CD4-positive, alpha-beta memory T cell (primary cell): Measurements from ENCODE around the gene DYSF. TPM values are rescaled to one million over a fixed set of nuclear protein-coding genes. Genes with fewer than 3 reads are reported as not detected.

ENCODE experiments used
- CTCF ChIA-PET: fragments of 350-600 bp; sonication (Branson Sonifier 250); formaldehyde crosslinking; loops from one replicate; lab custom pipeline; 2021; ENCODE audit warnings: inconsistent platforms; ENCODE audit not compliant: partially characterized antibody; lab: Charles Lee
- POLR2A ChIA-PET: fragments of 350-600 bp; sonication (Branson Sonifier 250); formaldehyde crosslinking; loops from one replicate; lab custom pipeline; 2021; ENCODE audit not compliant: partially characterized antibody; lab: Charles Lee
- DNase-seq, 5 donors: peaks; one replicate each; pipeline versions ENCODE4 v3.0.0 to v3.0.0-alpha.2; 2020 to 2022; ENCODE audit warnings: mixed read lengths in 1 of 5
- H3K27ac ChIP-seq: one replicate; pipeline ENCODE4 v1.7.0; 2013; ENCODE audit warnings: low read depth, low read length
- H3K27me3 ChIP-seq: 2 replicates; pipeline ENCODE4 v1.7.0; 2013; ENCODE audit warnings: mild to moderate bottlenecking, low read length, moderate library complexity; ENCODE audit not compliant: insufficient read depth
- H3K36me3 ChIP-seq: 2 replicates; pipeline ENCODE4 v1.7.0; 2013; ENCODE audit warnings: mild to moderate bottlenecking, low read length, moderate library complexity; ENCODE audit not compliant: insufficient read depth
- H3K4me1 ChIP-seq: 2 replicates; pipeline ENCODE4 v1.7.0; 2013; ENCODE audit warnings: mild to moderate bottlenecking, low read length, moderate library complexity; ENCODE audit not compliant: insufficient read depth
- H3K4me3 ChIP-seq, 2 donors: one replicate each; pipeline ENCODE4 v1.7.0; 2013; ENCODE audit warnings: low read length in 2 of 2, mild to moderate bottlenecking in 1 of 2
- H3K9me3 ChIP-seq, 2 donors: one replicate each; pipeline ENCODE4 v1.7.0; 2013; ENCODE audit warnings: low read length in 2 of 2, control low read depth in 1 of 2; ENCODE audit not compliant: control insufficient read depth in 1 of 2
- H3K27ac Mint-ChIP-seq, 7 donors: one replicate each; pipeline ENCODE4 v1.8.0; 2020 to 2021; ENCODE audit warnings: mixed read lengths in 7 of 7, mild to moderate bottlenecking in 6 of 7, inconsistent platforms in 3 of 7, moderate library complexity in 3 of 7
- H3K27me3 Mint-ChIP-seq, 2 donors: one replicate each; pipeline ENCODE4 v1.8.0; 2020 to 2021; ENCODE audit warnings: mixed read lengths in 2 of 2
- H3K36me3 Mint-ChIP-seq, 2 donors: one replicate each; pipeline ENCODE4 v1.8.0; 2020 to 2021; ENCODE audit warnings: mixed read lengths in 2 of 2, inconsistent platforms in 1 of 2, mild to moderate bottlenecking in 1 of 2
- H3K4me1 Mint-ChIP-seq, 4 donors: one replicate each; pipeline ENCODE4 v1.8.0; 2020 to 2021; ENCODE audit warnings: mixed read lengths in 4 of 4, mild to moderate bottlenecking in 1 of 4
- H3K4me3 Mint-ChIP-seq, 8 donors: one replicate each; pipeline ENCODE4 v1.8.0; 2020 to 2021; ENCODE audit warnings: mixed read lengths in 8 of 8, mild to moderate bottlenecking in 7 of 8, moderate library complexity in 6 of 8, inconsistent platforms in 3 of 8
- H3K9me3 Mint-ChIP-seq, 8 donors: one replicate each; pipeline ENCODE4 v1.8.0; 2020 to 2021; ENCODE audit warnings: mixed read lengths in 8 of 8, mild to moderate bottlenecking in 5 of 8, inconsistent platforms in 3 of 8, moderate library complexity in 1 of 8
- intact Hi-C: fragments of 100-400 bp; cut with micrococcal nuclease; formaldehyde crosslinking; loops from one replicate; pipeline ENCODE4 v1.15.1; 2023
- polyA plus RNA-seq, 2 donors: library from polyadenylated mRNA; unstranded; fragments of 300-500 nt; fragmentation: Illumina TruSeq; gene quantifications; one replicate each; pipeline ENCODE4 v1.2.3, GENCODE V29; 2021
- total RNA-seq, 2 experiments: library from RNA; stranded (reverse); gene quantifications; one replicate each; pipeline ENCODE4 v1.2.3, GENCODE V29; 2021

The DYSF gene
- total and polyA plus RNA-seq, 4 experiments from 2014 or later, result 0.28 to 0.49 TPM; not detected in 2

DNA sequence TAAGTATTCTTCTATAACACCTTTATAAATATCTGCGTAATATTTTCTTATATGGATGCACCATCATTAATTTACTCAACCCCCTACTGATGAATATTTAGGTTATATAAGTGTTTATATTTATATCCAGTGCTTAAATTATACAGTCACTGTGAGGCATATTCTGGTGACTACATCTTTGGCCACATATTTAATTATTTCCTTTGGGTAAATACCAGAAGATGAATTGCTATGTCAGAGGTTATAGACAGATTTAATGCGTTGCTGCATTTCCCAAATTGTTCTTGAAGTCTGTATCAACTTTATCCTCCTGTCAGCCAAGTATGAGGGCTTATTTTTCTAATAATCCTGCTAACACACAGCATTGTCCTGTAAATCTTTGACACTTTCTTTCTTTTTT is 18.7 kb downstream of the DYSF start:
- no peak overlapping the region for H3K27ac Mint-ChIP-seq
- no peak overlapping the region for H3K4me3 Mint-ChIP-seq
- no peaks in the 10 kb centered on the region for H3K9me3 Mint-ChIP-seq
- Histone ChIP-seq H3K36me3 (no peaks in the 10 kb centered on the region), H3K27me3 (no peaks in the 10 kb centered on the region), H3K4me1 (peaks cover 3% of the 10 kb centered on the region), H3K9me3 (no peaks in the 10 kb centered on the region), H3K4me3 (no peak overlapping the region), H3K27ac (no peak overlapping the region)
- intact Hi-C loops, result no loop called here
- no peaks in the 10 kb centered on the region for H3K36me3 Mint-ChIP-seq
- no peak for DNase-seq
- peaks cover 15 to 28% of the 10 kb centered on the region in 2 donors for H3K27me3 Mint-ChIP-seq
- H3K4me1 Mint-ChIP-seq, result peaks cover 2 to 7% (median 4%) of the 10 kb centered on the region in 4 donors
- CTCF ChIA-PET, result no interaction called here
- POLR2A ChIA-PET, result no interaction called here

GRCh38 chr2:71473346-71474031 is 20.1 kb downstream of the DYSF start:
- H3K4me1 ChIP-seq, result no peaks in the 10 kb centered on the region
- Mint-ChIP-seq H3K27ac (no peak overlapping the region), H3K27me3 (peaks cover 11 to 22% of the 10 kb centered on the region in 2 donors), H3K4me3 (no peak overlapping the region), H3K9me3 (no peaks in the 10 kb centered on the region), H3K4me1 (no peaks in the 10 kb centered on the region), H3K36me3 (no peaks in the 10 kb centered on the region)
- no peaks in the 10 kb centered on the region for H3K9me3 ChIP-seq
- H3K27ac ChIP-seq, result no peak overlapping the region
- no peak overlapping the region for H3K4me3 ChIP-seq
- ChIA-PET CTCF (no interaction called here), POLR2A (no interaction called here)
- no peaks in the 10 kb centered on the region for H3K36me3 ChIP-seq
- no peaks in the 10 kb centered on the region for H3K27me3 ChIP-seq
- DNase-seq, result no peak
- intact Hi-C loops, result no loop called here

DNA sequence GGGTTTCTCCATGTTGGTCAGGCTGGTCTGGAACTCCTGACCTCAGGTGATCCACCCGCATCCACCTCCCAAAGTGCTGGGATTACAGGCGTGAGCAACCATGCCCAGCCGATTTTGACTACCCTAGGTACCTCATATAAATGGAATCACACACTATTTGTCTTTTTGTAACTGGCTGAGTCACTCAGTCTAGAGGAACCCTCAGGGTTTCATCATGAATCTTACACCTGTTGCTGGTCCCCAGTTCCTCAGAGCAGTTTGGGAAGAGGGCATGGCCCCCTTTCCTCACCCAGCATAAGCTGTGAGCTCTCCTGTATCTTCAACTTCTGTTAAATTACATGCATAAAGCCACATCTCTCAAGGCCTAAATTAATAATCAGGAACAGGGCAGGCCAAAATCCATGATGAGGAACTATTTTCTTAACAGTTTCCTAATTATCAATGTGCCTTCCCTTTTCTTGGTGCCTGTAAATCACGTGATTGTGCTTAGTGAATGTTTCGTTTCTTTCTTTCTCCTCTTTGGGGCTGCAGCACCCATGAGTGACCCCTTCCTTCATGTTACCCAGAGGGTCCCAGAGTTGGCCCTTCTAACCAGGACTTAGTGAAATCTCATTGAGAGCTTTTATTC is 20.9 kb downstream of the DYSF start:
- no peak for DNase-seq
- intact Hi-C loops, result no loop called here
- Mint-ChIP-seq H3K27ac (no peak overlapping the region), H3K4me1 (no peaks in the 10 kb centered on the region), H3K4me3 (no peak overlapping the region), H3K27me3 (peaks cover 8 to 15% of the 10 kb centered on the region in 2 donors), H3K9me3 (no peaks in the 10 kb centered on the region), H3K36me3 (no peaks in the 10 kb centered on the region)
- Histone ChIP-seq H3K27me3 (no peaks in the 10 kb centered on the region), H3K4me1 (no peaks in the 10 kb centered on the region), H3K36me3 (no peaks in the 10 kb centered on the region), H3K9me3 (no peaks in the 10 kb centered on the region), H3K27ac (no peak overlapping the region), H3K4me3 (no peak overlapping the region)
- CTCF ChIA-PET, result no interaction called here
- POLR2A ChIA-PET, result no interaction called here

DNA sequence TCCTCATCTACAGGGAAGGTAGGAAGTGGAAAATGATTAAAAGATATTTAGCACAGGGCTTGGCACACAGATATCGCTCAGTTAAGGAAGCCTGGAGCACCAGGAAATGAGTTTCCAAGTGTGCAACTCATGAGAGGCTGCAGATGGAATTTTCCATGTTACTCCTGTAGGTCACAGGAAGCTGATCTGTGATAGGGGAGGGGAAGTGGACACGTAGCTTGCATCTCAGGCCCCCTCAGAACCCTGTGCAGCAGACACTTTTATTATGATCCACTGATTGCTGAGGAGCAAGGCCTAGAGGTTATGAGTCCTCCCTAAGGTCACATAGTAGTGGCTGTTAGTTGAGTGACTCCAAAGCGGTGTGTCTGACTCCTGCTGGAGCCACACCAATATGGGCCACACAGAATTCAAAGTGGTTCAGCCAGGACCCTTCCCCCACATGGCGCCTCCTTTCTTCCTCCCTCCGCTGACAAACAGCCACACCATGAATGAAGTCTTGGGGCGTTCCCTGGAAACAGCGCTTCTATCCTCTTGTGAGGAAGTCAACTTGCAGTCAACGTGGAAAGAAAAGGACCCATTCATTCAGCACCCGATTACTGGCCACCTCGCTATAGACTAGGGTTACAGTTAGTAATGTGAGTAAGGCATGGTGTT is 21.5 kb downstream of the DYSF start:
- peaks cover 8 to 13% of the 10 kb centered on the region in 2 donors for H3K27me3 Mint-ChIP-seq
- POLR2A ChIA-PET, result no interaction called here
- H3K27ac Mint-ChIP-seq, result no peak overlapping the region
- no peaks in the 10 kb centered on the region for H3K36me3 Mint-ChIP-seq
- no peak for DNase-seq
- H3K4me3 Mint-ChIP-seq, result no peak overlapping the region
- Histone ChIP-seq H3K9me3 (no peaks in the 10 kb centered on the region), H3K4me1 (no peaks in the 10 kb centered on the region), H3K27ac (no peak overlapping the region), H3K27me3 (no peaks in the 10 kb centered on the region), H3K36me3 (no peaks in the 10 kb centered on the region), H3K4me3 (no peak overlapping the region)
- H3K9me3 Mint-ChIP-seq, result no peaks in the 10 kb centered on the region
- H3K4me1 Mint-ChIP-seq, result no peaks in the 10 kb centered on the region
- CTCF ChIA-PET, result no interaction called here
- intact Hi-C loops, result no loop called here

- no peak overlapping the region for H3K27ac Mint-ChIP-seq
- no peaks in the 10 kb centered on the region for H3K36me3 ChIP-seq
- no peak for DNase-seq
- no peaks in the 10 kb centered on the region for H3K9me3 Mint-ChIP-seq
- no peaks in the 10 kb centered on the region for H3K4me1 ChIP-seq
- intact Hi-C loops, result no loop called here
- H3K36me3 Mint-ChIP-seq, result no peaks in the 10 kb centered on the region
- POLR2A ChIA-PET, result no interaction called here
- no peaks in the 10 kb centered on the region for H3K27me3 ChIP-seq
- no peaks in the 10 kb centered on the region for H3K4me1 Mint-ChIP-seq
- H3K27me3 Mint-ChIP-seq, result peaks cover 6 to 13% of the 10 kb centered on the region in 2 donors
- no peak overlapping the region for H3K4me3 Mint-ChIP-seq
- H3K4me3 ChIP-seq, result no peak overlapping the region
- no peaks in the 10 kb centered on the region for H3K9me3 ChIP-seq
- CTCF ChIA-PET, result no interaction called here
- no peak overlapping the region for H3K27ac ChIP-seq
Observed at GRCh38 chr2:71476495-71476894, 23.1 kb downstream of the DYSF start.

DNA sequence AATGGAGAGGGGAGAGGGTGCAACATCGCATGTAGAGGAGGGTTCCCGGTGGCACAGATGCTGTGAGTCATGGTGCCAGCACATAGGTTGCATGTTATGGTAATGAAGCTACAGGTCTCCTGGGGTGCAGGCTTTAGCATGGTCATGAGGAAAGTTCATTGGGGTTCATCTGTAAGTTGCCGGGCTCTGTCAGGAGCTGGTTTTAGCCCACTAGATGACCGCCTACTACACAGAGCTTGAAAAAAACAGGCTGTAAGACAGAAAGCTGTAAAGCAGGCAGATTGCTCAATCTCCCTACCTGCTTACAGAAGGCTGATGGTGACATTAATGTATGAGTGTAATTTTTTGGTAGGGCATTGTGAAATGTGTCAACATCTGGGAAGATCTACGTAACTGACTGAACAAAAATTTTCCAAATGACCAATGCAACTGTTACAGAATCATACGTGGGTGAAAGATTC is 23.9 kb downstream of the DYSF start:
- Histone ChIP-seq H3K4me3 (no peak overlapping the region), H3K36me3 (no peaks in the 10 kb centered on the region), H3K9me3 (no peaks in the 10 kb centered on the region), H3K27ac (no peak overlapping the region), H3K27me3 (no peaks in the 10 kb centered on the region), H3K4me1 (no peaks in the 10 kb centered on the region)
- intact Hi-C loops, result no loop called here
- peaks cover 8 to 13% of the 10 kb centered on the region in 2 donors for H3K27me3 Mint-ChIP-seq
- H3K4me3 Mint-ChIP-seq, result no peak overlapping the region
- DNase-seq, result no peak
- ChIA-PET CTCF (no interaction called here), POLR2A (no interaction called here)
- H3K9me3 Mint-ChIP-seq, result no peaks in the 10 kb centered on the region
- H3K36me3 Mint-ChIP-seq, result no peaks in the 10 kb centered on the region
- H3K27ac Mint-ChIP-seq, result no peak overlapping the region
- H3K4me1 Mint-ChIP-seq, result no peaks in the 10 kb centered on the region

GRCh38 chr2:71478806-71479205 is 25.4 kb downstream of the DYSF start:
- H3K36me3 Mint-ChIP-seq, result no peaks in the 10 kb centered on the region
- peaks cover 8 to 10% of the 10 kb centered on the region in 2 donors for H3K27me3 Mint-ChIP-seq
- intact Hi-C loops, result no loop called here
- no peak for DNase-seq
- H3K9me3 Mint-ChIP-seq, result no peaks in the 10 kb centered on the region
- Histone ChIP-seq H3K36me3 (no peaks in the 10 kb centered on the region), H3K4me1 (no peaks in the 10 kb centered on the region), H3K9me3 (no peaks in the 10 kb centered on the region), H3K4me3 (no peak overlapping the region), H3K27ac (no peak overlapping the region), H3K27me3 (no peaks in the 10 kb centered on the region)
- peak overlapping the region in 1 of 7 donors; percentile 23 for H3K27ac Mint-ChIP-seq
- CTCF ChIA-PET, result no interaction called here
- H3K4me1 Mint-ChIP-seq, result no peaks in the 10 kb centered on the region
- H3K4me3 Mint-ChIP-seq, result no peak overlapping the region
- POLR2A ChIA-PET, result no interaction called here
